Left ventricle myocardium superior (tissue), 1 donor: ENCODE measurements around the gene IMPACT. TPM values are rescaled to one million over a fixed set of nuclear protein-coding genes. Genes with fewer than 3 reads are reported as not detected.
A peak's percentile ranks its signal among the peaks of the same experiment; 100 is the strongest.

ENCODE experiments used
- ATAC-seq: fragments of 200-7000 bp; cut with Tn5 transposase; one replicate; pipeline ENCODE4 v1.9.1; 2020; ENCODE audit warnings: mild to moderate bottlenecking, moderate library complexity
- DNase-seq: peaks from one replicate; pipeline ENCODE4 v3.0.0-alpha.2; 2020
- intact Hi-C: fragments of 100-400 bp; cut with micrococcal nuclease; formaldehyde crosslinking; loops from one replicate; pipeline ENCODE4 v1.11.0; 2022
- long read RNA-seq: library from polyadenylated mRNA; unstranded; transcript quantifications from one replicate; pipeline ENCODE4 v2.0.0, GENCODE V29; 2021
- total RNA-seq: library from RNA; stranded (reverse); fragmentation: NEBNext Ultra II Directional; extraction: Animal tissue kit (Norgen Biotek cat#: 25700); gene quantifications from one replicate; pipeline ENCODE4 v1.2.1, GENCODE V29; 2021
- donor health status: DM: no; HTN: yes; CAD: no; lungs with severe emphysema.

Gene IMPACT
- 20.5 TPM for total RNA-seq
- long read RNA-seq, transcript IMPACT-201 (11 exons, 3,792 nt): major isoform, 28 of 36 reads
- long read RNA-seq, partial matches to known transcripts: 2 of 36 reads
- long read RNA-seq, other reads (novel, unspliced or antisense): 5 of 36 reads

- DNase-seq (peak; percentile 92), ATAC-seq (peak; percentile 100)
- intact Hi-C loops: no loop called here
Observed at GRCh38 chr18:24426398-24427294, at the start of gene IMPACT. Gene IMPACT, plus strand, starts transcription at chr18:24426670. Its CDS starts 87 bp downstream, at chr18:24426757.

GRCh38 chr18:24378598-24378997, 47.9 kb upstream of the IMPACT start:
- intact Hi-C loops: no loop called here
- DNase-seq (no peak), ATAC-seq (no peak)

DNA sequence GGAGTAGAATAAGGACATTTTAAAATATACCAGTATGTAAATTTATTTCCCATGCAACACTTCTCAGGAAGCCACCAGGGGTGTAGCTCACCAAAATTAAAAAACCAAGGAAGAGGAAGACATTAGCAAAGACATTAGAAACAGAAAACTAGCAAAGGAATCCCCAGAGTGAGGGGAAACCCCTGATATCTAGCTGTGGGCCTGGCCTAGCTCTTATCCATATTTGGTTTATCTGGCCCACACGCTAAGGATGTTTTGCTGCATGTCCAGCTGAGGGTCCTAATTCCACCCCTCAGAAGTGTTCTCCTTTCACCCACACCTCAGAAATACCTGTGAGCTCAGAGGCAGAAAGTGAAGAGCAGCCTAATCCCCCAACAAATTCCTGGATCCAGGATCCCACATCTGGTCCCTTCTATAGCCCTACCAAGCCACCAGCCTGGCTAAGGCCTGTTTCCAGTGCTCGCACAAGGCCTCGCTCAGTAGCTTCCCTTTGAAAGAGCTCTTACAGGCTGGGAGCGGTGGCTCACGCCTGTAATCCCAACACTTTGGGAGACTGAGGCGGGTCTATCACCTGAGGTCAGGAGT, 46.2 kb upstream of the IMPACT start:
- intact Hi-C loops: no loop called here
- no peak for DNase-seq
- no peak for ATAC-seq

DNA sequence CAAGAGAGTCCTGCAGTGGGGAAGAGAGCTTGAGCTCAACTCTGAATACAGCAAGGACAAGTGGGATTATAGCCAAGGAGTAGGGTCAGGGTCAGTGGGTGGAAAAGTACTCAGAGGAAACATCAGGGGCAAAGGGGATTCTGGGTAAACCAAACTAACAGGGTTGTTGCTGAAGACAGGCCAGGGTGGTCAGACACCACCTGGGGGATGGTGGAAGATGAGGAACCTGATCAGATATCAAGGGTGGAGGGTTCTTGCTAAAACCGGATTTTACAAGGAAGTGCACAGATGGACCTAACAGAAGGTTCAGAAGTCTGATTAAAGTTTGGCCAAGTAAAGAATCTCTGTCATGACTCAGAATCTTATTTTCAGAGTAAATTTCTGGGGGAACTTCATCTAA, 45.3 kb upstream of the IMPACT start:
- ATAC-seq: no peak
- no peak for DNase-seq
- intact Hi-C loops: no loop called here

GRCh38 chr18:24386681-24387080, 39.8 kb upstream of the IMPACT start:
- intact Hi-C loops: no loop called here
- no peak for DNase-seq
- no peak for ATAC-seq

DNA sequence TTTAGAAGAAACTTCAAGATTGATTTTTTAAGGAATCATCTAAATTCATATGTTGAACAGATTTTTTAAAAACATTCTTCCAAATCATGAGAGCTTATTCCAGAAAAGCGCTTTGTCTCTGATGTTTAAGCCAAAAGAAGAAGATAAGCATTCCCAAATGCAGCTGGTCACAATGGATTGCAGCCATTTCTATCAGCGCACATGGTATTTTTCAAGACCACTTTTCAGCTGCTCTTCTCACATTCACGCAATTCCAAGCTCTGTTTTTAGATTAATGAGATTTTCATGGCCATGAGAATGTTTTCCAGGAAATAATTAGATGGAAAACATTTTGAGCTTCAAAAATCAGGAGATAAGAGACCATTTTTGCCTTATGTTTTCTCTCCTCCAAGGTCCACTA, 37.5 kb upstream of the IMPACT start:
- peak; percentile 40 for ATAC-seq
- no peak for DNase-seq
- intact Hi-C loops: no loop called here

- intact Hi-C loops: no loop called here
- ATAC-seq (no peak), DNase-seq (no peak)
Observed at GRCh38 chr18:24395049-24395795, 31.2 kb upstream of the IMPACT start.

DNA sequence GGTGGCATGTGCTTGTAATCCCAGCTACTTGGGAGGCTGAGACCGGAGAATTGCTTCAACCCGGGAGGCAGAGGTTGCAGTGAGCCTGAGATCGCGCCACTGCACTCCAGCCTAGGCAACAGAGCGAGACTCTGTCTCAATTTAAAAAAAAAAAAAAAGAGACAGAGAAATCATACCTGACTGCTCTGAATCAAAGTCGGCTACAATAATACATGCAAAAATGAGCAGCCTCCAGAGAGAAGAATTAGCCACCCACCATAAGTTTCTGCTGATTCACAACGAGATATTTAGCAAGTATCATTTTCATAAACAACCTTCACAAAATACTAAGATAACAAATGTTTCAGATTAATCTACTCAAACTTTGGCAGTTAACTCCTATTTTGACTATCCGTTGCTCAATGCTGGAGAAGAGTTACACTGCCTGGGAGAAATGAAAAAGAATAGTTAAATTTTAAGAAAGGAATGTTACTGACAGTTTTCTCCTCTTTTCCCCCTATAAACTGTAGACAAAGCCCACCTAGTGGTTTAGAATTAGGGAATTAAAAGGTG, 30.3 kb upstream of the IMPACT start:
- DNase-seq (no peak), ATAC-seq (no peak)
- intact Hi-C loops: no loop called here

DNA sequence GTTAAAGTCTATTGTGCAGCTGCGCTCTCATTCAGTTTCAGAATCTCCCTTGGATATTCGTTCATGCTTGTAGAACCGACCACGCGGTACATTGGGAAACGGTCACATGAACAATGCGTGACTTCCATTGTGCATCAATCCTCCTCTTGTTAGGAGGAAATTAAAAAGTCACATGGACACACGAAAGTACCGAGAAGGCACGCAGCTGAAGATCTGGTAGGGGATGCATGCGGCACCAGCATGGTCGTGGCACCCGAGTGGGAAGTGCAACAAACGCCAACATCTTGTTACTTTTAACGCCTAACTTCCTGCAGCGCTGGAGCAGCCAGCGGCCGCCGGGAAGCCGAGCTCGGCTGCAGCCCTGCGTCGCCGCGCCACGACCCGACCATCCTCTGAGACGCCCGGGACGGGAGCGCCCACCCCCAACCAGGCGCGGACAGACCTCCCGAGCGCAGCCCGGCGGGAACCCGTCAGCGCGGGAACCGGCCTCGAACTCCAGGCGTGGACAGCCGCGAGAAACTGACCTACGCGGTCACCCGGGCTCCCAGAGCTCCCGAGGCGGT, 29.3 kb upstream of the IMPACT start:
- intact Hi-C loops: no loop called here
- DNase-seq (no peak), ATAC-seq (peak; percentile 55)

- ATAC-seq (peak; percentile 99), DNase-seq (peak; percentile 97)
- intact Hi-C loops: no loop called here
Observed at GRCh38 chr18:24397694-24398368, 28.6 kb upstream of the IMPACT start, which contains the start of gene OSBPL1A. Gene OSBPL1A, minus strand, starts transcription at chr18:24397824. Its CDS starts 20,291 bp downstream, at chr18:24377533.

DNA sequence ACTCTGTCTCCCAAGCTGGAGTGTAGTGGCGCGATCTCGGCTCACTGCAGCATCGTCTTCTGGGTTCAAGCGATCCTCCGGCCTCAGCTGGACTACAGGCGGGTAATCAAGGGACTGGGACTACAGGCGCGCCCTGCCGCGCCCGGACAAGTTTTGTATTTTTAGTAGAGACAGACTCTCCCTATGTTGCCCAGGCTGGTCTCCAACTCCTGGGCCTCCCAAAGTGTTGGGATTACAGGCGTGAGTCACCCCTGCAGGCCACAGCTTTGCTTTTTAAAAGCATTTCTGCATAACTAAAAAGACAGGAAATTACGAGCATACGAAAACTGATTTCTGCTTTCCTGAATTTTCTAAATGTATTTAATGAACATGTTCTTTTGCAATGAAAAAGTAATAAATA, 27.9 kb upstream of the IMPACT start:
- intact Hi-C loops: no loop called here
- no peak for ATAC-seq
- DNase-seq: no peak

DNA sequence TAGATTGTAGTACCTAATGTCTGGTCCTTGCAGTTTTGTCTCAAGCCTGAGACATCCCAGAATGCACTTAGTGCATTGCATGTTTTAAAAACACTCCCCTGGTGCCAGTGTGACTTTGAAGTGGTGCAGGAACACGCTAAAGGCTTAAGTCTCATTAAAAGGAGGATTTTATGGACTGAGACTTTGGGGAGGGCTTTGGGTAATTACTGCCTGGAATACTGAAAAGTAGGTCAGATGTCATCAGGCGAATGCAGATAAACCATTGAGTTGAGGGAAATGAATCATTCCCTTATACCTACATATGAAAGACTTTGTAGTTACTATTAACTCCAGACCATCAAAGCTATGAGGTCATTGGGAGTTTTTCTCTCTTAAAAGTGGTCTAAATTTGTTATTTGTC, 25.9 kb upstream of the IMPACT start:
- DNase-seq: no peak
- no peak for ATAC-seq
- intact Hi-C loops: no loop called here

GRCh38 chr18:24402209-24402785, 24.2 kb upstream of the IMPACT start:
- intact Hi-C loops: no loop called here
- DNase-seq (no peak), ATAC-seq (no peak)

DNA sequence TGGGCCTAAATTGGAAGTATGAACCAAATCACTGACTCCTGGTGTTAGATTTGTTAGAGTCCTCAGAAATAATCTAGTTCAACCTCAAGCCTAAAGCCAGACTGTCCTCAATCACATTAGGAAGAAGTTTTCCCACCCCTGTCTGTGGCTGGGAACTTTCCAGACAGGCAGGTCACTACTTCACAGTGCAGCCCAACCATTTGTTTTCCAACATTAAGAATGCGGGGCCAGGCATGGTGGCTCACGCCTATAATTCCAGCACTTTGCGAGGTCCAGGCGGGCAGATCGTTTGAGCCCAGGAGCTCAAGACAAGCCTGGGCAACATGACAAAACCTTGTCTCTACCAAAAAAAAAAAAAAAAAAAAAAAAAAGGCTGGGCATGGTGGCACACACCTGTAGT, 23.4 kb upstream of the IMPACT start:
- DNase-seq (no peak), ATAC-seq (no peak)
- intact Hi-C loops: no loop called here

GRCh38 chr18:24404591-24404990, 21.9 kb upstream of the IMPACT start:
- intact Hi-C loops: no loop called here
- no peak for DNase-seq
- ATAC-seq: no peak

GRCh38 chr18:24408496-24408895, 18.0 kb upstream of the IMPACT start:
- intact Hi-C loops: no loop called here
- ATAC-seq (no peak), DNase-seq (no peak)

DNA sequence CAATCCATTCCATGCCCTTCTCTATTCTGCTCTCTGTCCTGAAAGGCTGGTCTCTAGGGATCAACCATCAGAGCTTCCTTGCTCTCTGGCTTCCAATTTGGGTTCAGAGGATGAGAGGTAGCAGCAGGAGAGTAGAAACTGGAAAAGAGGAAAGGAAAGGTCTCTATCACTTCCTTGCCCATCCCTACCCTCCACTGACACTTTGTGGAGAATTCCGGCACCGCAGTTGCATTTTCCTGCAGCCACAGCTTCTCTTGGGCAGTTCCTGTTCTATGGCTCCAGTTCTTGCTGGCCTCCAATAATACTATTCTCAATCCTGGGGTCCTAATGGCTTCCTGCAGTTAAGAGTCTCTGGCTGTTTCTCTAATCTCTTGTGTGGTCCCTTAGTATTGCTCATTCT, 13.3 kb upstream of the IMPACT start:
- intact Hi-C loops: no loop called here
- ATAC-seq (no peak), DNase-seq (no peak)

DNA sequence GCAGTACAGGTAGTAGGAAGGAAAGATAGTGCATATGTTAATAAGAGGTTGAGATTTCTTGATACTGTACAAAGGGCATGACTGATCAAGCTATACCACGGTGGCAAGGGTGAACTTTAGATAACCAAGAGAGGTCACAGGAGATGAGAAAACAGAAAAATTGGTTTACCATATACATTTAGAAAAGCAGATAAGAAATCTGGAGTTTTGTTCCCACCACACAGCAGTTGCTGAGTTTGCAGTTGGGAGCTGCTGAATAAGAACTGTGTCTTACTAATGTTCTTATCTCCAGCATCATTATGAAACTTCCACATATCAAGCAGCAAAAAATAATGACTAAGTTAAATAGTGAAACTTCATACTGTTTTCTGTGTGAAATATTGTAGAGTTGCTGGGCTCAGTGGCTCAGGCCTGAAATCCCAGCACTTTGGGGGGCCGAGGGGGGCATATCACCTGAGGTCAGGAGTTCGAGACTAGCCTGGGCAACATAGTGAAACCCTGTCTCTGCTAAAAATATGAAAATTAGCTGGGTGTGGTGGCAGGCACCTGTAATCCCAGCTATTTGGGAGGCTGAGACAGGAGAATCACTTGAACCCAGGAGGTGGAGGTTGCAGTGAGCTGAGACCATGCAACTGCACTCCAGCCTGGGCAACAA, 12.0 kb upstream of the IMPACT start:
- intact Hi-C loops: no loop called here
- ATAC-seq (no peak), DNase-seq (no peak)
